HepG2 (cell line): ENCODE results near the gene PTGDR2.

Source experiments
- ARNT ChIP-seq: fragments of 450-650 bp; IDR thresholded peaks from 2 replicates; pipeline ENCODE4 v1.6.1; 2017
- CTCF ChIP-seq: sonication (generic); formaldehyde crosslinking; IDR thresholded peaks from 2 replicates; pipeline ENCODE4 v1.5.0; 2020; ENCODE audit warnings: mild to moderate bottlenecking, missing genetic modification reagents, moderate library complexity
- JUNB ChIP-seq: sonication (generic); formaldehyde crosslinking; IDR thresholded peaks from 2 replicates; pipeline ENCODE4 v1.8.0; 2022; ENCODE audit warnings: missing genetic modification reagents, mild to moderate bottlenecking, borderline replicate concordance
- POLR2AphosphoS5 ChIP-seq: IDR thresholded peaks from 2 replicates; pipeline ENCODE4 v1.6.1; 2012; ENCODE audit warnings: low read depth, low read length
- USF2 ChIP-seq, 2 experiments: sonication (generic) in 1 of 2; formaldehyde crosslinking in 1 of 2; IDR thresholded peaks; 2 replicates each; pipeline versions ENCODE4 v1.5.1 to v1.6.1; 2011 to 2020; ENCODE audit warnings: borderline replicate concordance in 1 of 2, low read depth in 1 of 2, low read length in 1 of 2, mild to moderate bottlenecking in 1 of 2, missing genetic modification reagents in 1 of 2, moderate library complexity in 1 of 2
- ZBTB40 ChIP-seq, 2 experiments: fragments of 450-650 bp in 1 of 2; sonication (generic) in 1 of 2; formaldehyde crosslinking in 1 of 2; IDR thresholded peaks; 2 replicates each; pipeline versions ENCODE4 v1.6.1 to v1.8.0; 2016 to 2022; ENCODE audit warnings: antibody characterized with exemption in 1 of 2, mild to moderate bottlenecking in 1 of 2, missing genetic modification reagents in 1 of 2
- ZBTB43 ChIP-seq: sonication (generic); formaldehyde crosslinking; conservative IDR thresholded peaks from 2 replicates; pipeline ENCODE4 v1.4.0; 2020; ENCODE audit warnings: missing genetic modification reagents
- ZBTB7A ChIP-seq: sonication (generic); formaldehyde crosslinking; IDR thresholded peaks from 2 replicates; pipeline ENCODE4 v1.8.0; 2022; ENCODE audit warnings: mild to moderate bottlenecking, missing genetic modification reagents

GRCh38 chr11:60858731-60859464, 3.1 kb upstream of the PTGDR2 start:
- TF ChIP-seq USF2 (IDR thresholded peaks at IDR 0.05; ENCODE audit: low read depth, low read length) (no peak), USF2 (CRISPR knock-in tag; IDR thresholded peaks at IDR 0.05; ENCODE audit: borderline replicate concordance) (no peak), ZBTB40 (IDR thresholded peaks at IDR 0.05) (no peak), ZBTB40 (CRISPR knock-in tag; IDR thresholded peaks at IDR 0.05) (no peak), ZBTB43 (CRISPR knock-in tag) (no peak), ZBTB7A (CRISPR knock-in tag) (no peak), ARNT (no peak), JUNB (CRISPR knock-in tag) (no peak), CTCF (no peak), POLR2AphosphoS5 (no peak)
